Endothelial cell of umbilical vein (primary cell): ENCODE measurements around the gene PRPF19. TPM values are rescaled to one million over a fixed set of nuclear protein-coding genes. Genes with fewer than 3 reads are reported as not detected.

Experiments
- BruUV-seq: library from RNA; stranded (reverse); fragments of 400-500 nt; replicated peaks from 2 replicates; lab custom pipeline; 2021; lab: Mats Ljungman, UMichigan
- CTCF ChIA-PET: fragments of 300-600, 350-600 bp; sonication (Branson Sonifier 250); formaldehyde crosslinking; loops from one replicate; lab custom pipeline; 2021; ENCODE audit warnings: antibody characterized with exemption, inconsistent platforms; lab: Charles Lee
- POLR2A ChIA-PET: fragments of 300-600, 350-600 bp; sonication (Branson Sonifier 250); formaldehyde crosslinking; loops from one replicate; lab custom pipeline; 2021; ENCODE audit warnings: antibody characterized with exemption, inconsistent platforms; lab: Charles Lee
- DNase-seq: peaks from one replicate; pipeline ENCODE4 v3.0.0-alpha.2; 2011; ENCODE audit warnings: low read depth, low spot score
- FAIRE-seq: peaks from 2 replicates; lab custom pipeline; 2011; peaks lifted over from hg19 to GRCh38; lab: Jason Lieb, UNC
- H2AFZ ChIP-seq: 2 replicates; pipeline ENCODE4 v1.6.0; 2012; ENCODE audit warnings: low read depth, low read length, control low read depth, inconsistent platforms
- H3K27ac ChIP-seq: 2 replicates; pipeline ENCODE4 v1.5.1; 2011; ENCODE audit warnings: low read depth, mild to moderate bottlenecking, control low read depth, low read length, moderate library complexity; ENCODE audit not compliant: insufficient read depth
- H3K27me3 ChIP-seq, 2 experiments: 2 replicates each; pipeline versions ENCODE4 v1.6.0 to v1.6.1; 2011; ENCODE audit warnings: low read length in 2 of 2, mixed read lengths in 1 of 2; ENCODE audit not compliant: control insufficient read depth in 2 of 2, insufficient read depth in 2 of 2
- H3K36me3 ChIP-seq, 2 experiments: 2 replicates in 1 of 2; 3 replicates in 1 of 2; pipeline ENCODE4 v1.5.1; 2011; ENCODE audit warnings: low read length in 2 of 2, mild to moderate bottlenecking in 1 of 2, moderate library complexity in 1 of 2; ENCODE audit not compliant: control insufficient read depth in 2 of 2, insufficient read depth in 2 of 2; ENCODE audit errors: extremely low read depth in 1 of 2
- H3K4me1 ChIP-seq: 3 replicates; pipeline ENCODE4 v1.5.1; 2011; ENCODE audit warnings: mild to moderate bottlenecking, low read length; ENCODE audit not compliant: control insufficient read depth, insufficient read depth; ENCODE audit errors: extremely low read depth
- H3K4me2 ChIP-seq: 2 replicates; pipeline ENCODE4 v1.6.1; 2011; ENCODE audit warnings: low read length, control low read depth, mixed read lengths; ENCODE audit not compliant: insufficient read depth
- H3K4me3 ChIP-seq, 3 experiments: fragments of 200-600 bp in 1 of 3; sonication (generic), shearing (Covaris generic) in 1 of 3; replicated peaks in 1 of 3; 2 replicates each; pipeline ENCODE4 v1.5.1; 2011 to 2016; ENCODE audit warnings: control low read depth in 3 of 3, low read length in 3 of 3, mild to moderate bottlenecking in 2 of 3, inconsistent platforms in 1 of 3, low read depth in 1 of 3, moderate library complexity in 1 of 3; ENCODE audit not compliant: insufficient read depth in 1 of 3
- H3K79me2 ChIP-seq: 2 replicates; pipeline ENCODE4 v1.6.0; 2012; ENCODE audit warnings: low read length, inconsistent platforms; ENCODE audit not compliant: control insufficient read depth, insufficient read depth
- H3K9ac ChIP-seq: replicated peaks from 2 replicates; pipeline ENCODE3; 2011; ENCODE audit warnings: low read length, control low read depth; ENCODE audit not compliant: insufficient read depth; ENCODE audit errors: extremely low read depth
- H3K9me1 ChIP-seq: replicated peaks from 3 replicates; pipeline ENCODE4 v1.6.0; 2011; ENCODE audit warnings: mild to moderate bottlenecking, low read length; ENCODE audit not compliant: control insufficient read depth, insufficient read depth; ENCODE audit errors: extremely low read depth
- H3K9me3 ChIP-seq: replicated peaks from 2 replicates; pipeline ENCODE4 v1.5.1; 2012; ENCODE audit warnings: low read length, inconsistent platforms; ENCODE audit not compliant: control insufficient read depth, insufficient read depth
- H4K20me1 ChIP-seq: replicated peaks from 2 replicates; pipeline ENCODE3; 2011; ENCODE audit warnings: mild to moderate bottlenecking, low read length; ENCODE audit not compliant: control insufficient read depth, insufficient read depth; ENCODE audit errors: extremely low read depth
- CTCF ChIP-seq, 2 donors: IDR thresholded peaks; 1 replicate in 1 of 2; 2 replicates in 1 of 2; pipeline ENCODE4 v1.5.1; 2011; ENCODE audit warnings: low read length in 2 of 2, mild to moderate bottlenecking in 2 of 2, moderate library complexity in 2 of 2, control low read depth in 1 of 2, inconsistent platforms in 1 of 2, low read depth in 1 of 2; ENCODE audit not compliant: insufficient read depth in 1 of 2; ENCODE audit errors: extremely low read depth in 1 of 2
- EZH2 ChIP-seq: IDR thresholded peaks from 2 replicates; pipeline ENCODE4 v1.6.1; 2012; ENCODE audit warnings: borderline replicate concordance, low read depth, mild to moderate bottlenecking, moderate library complexity, low read length, inconsistent platforms; ENCODE audit not compliant: severe bottlenecking
- FOS ChIP-seq: IDR thresholded peaks from 2 replicates; pipeline ENCODE4 v1.6.1; 2011; ENCODE audit warnings: mild to moderate bottlenecking, low read length, moderate library complexity, borderline replicate concordance; ENCODE audit not compliant: insufficient read depth
- GATA2 ChIP-seq: IDR thresholded peaks from 2 replicates; pipeline ENCODE4 v1.7.0; 2011; ENCODE audit warnings: low read depth, mild to moderate bottlenecking, moderate library complexity, mixed read lengths, low read length; ENCODE audit not compliant: insufficient read length, insufficient read depth
- JUN ChIP-seq: IDR thresholded peaks from 2 replicates; pipeline ENCODE4 v1.6.1; 2011; ENCODE audit warnings: borderline replicate concordance, low read depth; ENCODE audit not compliant: insufficient read length, insufficient read depth
- MAX ChIP-seq: IDR thresholded peaks from 2 replicates; pipeline ENCODE4 v1.6.1; 2011; ENCODE audit not compliant: insufficient read depth, insufficient read length
- MYC ChIP-seq: IDR thresholded peaks from one replicate; pipeline ENCODE4 v1.6.1; 2011; ENCODE audit warnings: mild to moderate bottlenecking, low read depth, low read length
- POLR2A ChIP-seq: IDR thresholded peaks from 2 replicates; pipeline ENCODE4 v1.6.1; 2012; ENCODE audit warnings: low read depth, mild to moderate bottlenecking, control low read depth, low read length
- POLR2AphosphoS5 ChIP-seq: IDR thresholded peaks from 2 replicates; pipeline ENCODE4 v1.6.1; 2012; ENCODE audit warnings: low read depth, mild to moderate bottlenecking, control low read depth, low read length, moderate library complexity; ENCODE audit not compliant: insufficient read depth
- dilution Hi-C: fragments of 300-500 bp; cut with MboI; formaldehyde crosslinking; loops from one replicate; pipeline ENCODE4 v1.15.0; 2019; ENCODE audit warnings: low sequenced_read_pairs; ENCODE audit not compliant: extremely low pct_ligation_motif_present
- intact Hi-C: fragments of 100-400 bp; cut with micrococcal nuclease; formaldehyde crosslinking; loops from one replicate; pipeline ENCODE4 v1.10.0; 2022
- polyA plus RNA-seq, 4 experiments: library from polyadenylated mRNA; depleted of rRNA in 3 of 4; stranded (reverse) in 3 of 4; unstranded in 1 of 4; fragments of >200 nt; gene quantifications; 2 replicates each; pipeline versions ENCODE4 v1.2.1 to v1.2.3, GENCODE V29; 2011 to 2012; ENCODE audit warnings: missing spikeins in 1 of 4
- total RNA-seq: library from RNA; stranded (reverse); gene quantifications from 2 replicates; pipeline ENCODE4 v1.2.3, GENCODE V29; 2021

The PRPF19 gene
- total and polyA plus RNA-seq, 2 donors (not counting 3 experiments of a cell fraction or from before 2014, with no cell fraction given) = 97.1 to 126 TPM

GRCh38 chr11:60899977-60900376 lies 6.4 kb downstream of the PRPF19 start:
- H4K20me1 ChIP-seq = no peaks in the 10 kb centered on the region
- no TSS peak for BruUV-seq
- H2AFZ ChIP-seq = no peak overlapping the region
- TF ChIP-seq MAX (no peak), JUN (no peak), FOS (no peak), GATA2 (no peak), EZH2 (no peak), MYC (no peak), POLR2A (no peak), CTCF (IDR thresholded peaks at IDR 0.05; ENCODE audit: extremely low read depth in 1 of 2, insufficient read depth in 1 of 2, low read depth in 1 of 2, low read length in 2 of 2) (no peak), POLR2AphosphoS5 (no peak)
- ChIA-PET POLR2A (interaction anchor here (0.6 to 1.0 kb wide), 3 partner anchors 14 to 68 kb away, joined by 3 to 4 read pairs (median 4); partner anchors contain the start of gene TMEM109), CTCF (interaction anchor here (0.6 to 13.1 kb wide), 56 partner anchors 8 to 552 kb away, joined by 3 to 300 read pairs (median 5); partner anchors contain the start of genes PTGDR2, TMEM109, TMEM132A and ZP1)
- H3K79me2 ChIP-seq = peaks cover 29% of the 10 kb centered on the region
- no peak overlapping the region for H3K4me2 ChIP-seq
- no peak for DNase-seq
- peaks cover 9% of the 10 kb centered on the region for H3K4me1 ChIP-seq
- peaks cover 37 to 54% of the 10 kb centered on the region in 2 experiments for H3K36me3 ChIP-seq
- no peak overlapping the region for H3K4me3 ChIP-seq
- intact Hi-C loops = loop anchor here (1.0 kb wide), 2 partner anchors 69 to 125 kb away; no protein-coding TSS in a partner anchor
- no peak for FAIRE-seq
- H3K27me3 ChIP-seq = no peaks in the 10 kb centered on the region
- no peak overlapping the region for H3K9ac ChIP-seq
- dilution Hi-C loops = no loop called here
- H3K9me3 ChIP-seq = no peaks in the 10 kb centered on the region
- no peak overlapping the region for H3K27ac ChIP-seq
- H3K9me1 ChIP-seq = no peaks in the 10 kb centered on the region
